SU-DHL-6 (cell line): ENCODE results near the gene ARID5B.

Experiments used
- H2AFZ ChIP-seq: fragments of 200-600 bp; sonication (generic); 2 replicates; pipeline ENCODE4 v1.6.1; 2014; ENCODE audit warnings: low read depth, mild to moderate bottlenecking, moderate library complexity, mixed read lengths, antibody characterized with exemption, low read length; ENCODE audit not compliant: severe bottlenecking
- H3F3A ChIP-seq: fragments of 200-600 bp; shearing (Covaris generic); 2 replicates; pipeline ENCODE4 v1.6.0; 2016; ENCODE audit warnings: antibody characterized with exemption, mild to moderate bottlenecking; ENCODE audit not compliant: insufficient read depth
- H3K27ac ChIP-seq: fragments of 200-600 bp; sonication (generic); 2 replicates; pipeline ENCODE4 v1.5.1; 2016; ENCODE audit warnings: low read depth, mild to moderate bottlenecking, low read length, moderate library complexity, mixed read lengths
- H3K27me3 ChIP-seq: fragments of 200-600 bp; sonication (generic), shearing (Covaris generic); 2 replicates; pipeline ENCODE4 v1.6.0; 2014; ENCODE audit warnings: mild to moderate bottlenecking, low read length
- H3K36me3 ChIP-seq: fragments of 200-600 bp; sonication (generic); 2 replicates; pipeline ENCODE4 v1.6.1; 2014; ENCODE audit warnings: mild to moderate bottlenecking, low read length, mixed read lengths
- H3K4me2 ChIP-seq: fragments of 300-600, 200-600 bp; shearing (Covaris generic), sonication (generic); 2 replicates; pipeline ENCODE4 v1.6.0; 2014; ENCODE audit warnings: low read length, low read depth, mild to moderate bottlenecking; ENCODE audit not compliant: poor library complexity, severe bottlenecking
- H3K4me3 ChIP-seq: fragments of 200-600 bp; sonication (generic); 2 replicates; pipeline ENCODE4 v1.5.1; 2014; ENCODE audit warnings: antibody characterized with exemption, low read length, mild to moderate bottlenecking, mixed read lengths; ENCODE audit not compliant: insufficient read depth, poor library complexity, severe bottlenecking
- H3K79me2 ChIP-seq: fragments of 200-600 bp; sonication (generic); 2 replicates; pipeline ENCODE4 v1.6.1; 2014; ENCODE audit warnings: mild to moderate bottlenecking, low read length, moderate library complexity; ENCODE audit not compliant: insufficient read depth
- H3K9ac ChIP-seq: fragments of 200-600 bp; sonication (generic); 2 replicates; pipeline ENCODE4 v1.7.0; 2014; ENCODE audit warnings: mild to moderate bottlenecking, low read length
- H3K9me2 ChIP-seq: fragments of 200-600 bp; sonication (generic); replicated peaks from 2 replicates; pipeline ENCODE4 v1.6.1; 2014; ENCODE audit warnings: low read length; ENCODE audit not compliant: insufficient read depth
- H3K9me3 ChIP-seq: fragments of 200-600 bp; sonication (generic); 2 replicates; pipeline ENCODE4 v1.6.1; 2014; ENCODE audit warnings: low read length, mixed read lengths; ENCODE audit not compliant: insufficient read depth
- H4K20me1 ChIP-seq: fragments of 200-600 bp; sonication (generic); 2 replicates; pipeline ENCODE4 v1.6.1; 2014; ENCODE audit warnings: low read depth, mild to moderate bottlenecking, antibody characterized with exemption, low read length, moderate library complexity, mixed read lengths
- CTCF ChIP-seq: fragments of 200-600 bp; sonication (generic); IDR thresholded peaks from one replicate; pipeline ENCODE4 v1.5.1; 2017; ENCODE audit warnings: antibody characterized with exemption, mild to moderate bottlenecking, low read length, moderate library complexity; ENCODE audit not compliant: insufficient read depth, poor library complexity, severe bottlenecking
- EZH2phosphoT487 ChIP-seq: fragments of 200-600 bp; sonication (generic), shearing (Covaris generic); conservative IDR thresholded peaks from 2 replicates; pipeline ENCODE4 v1.6.1; 2018; ENCODE audit warnings: mild to moderate bottlenecking, antibody characterized with exemption, low read length, moderate library complexity, mixed read lengths

ARID5B gene

GRCh38 chr10:62000726-62001125 lies 99.2 kb downstream of the ARID5B start:
- Histone ChIP-seq H3K79me2 (peaks cover 86% of the 10 kb centered on the region), H3K36me3 (peaks cover 16% of the 10 kb centered on the region)

GRCh38 chr10:62001898-62002297 lies 100.4 kb downstream of the ARID5B start:
- H3K79me2 ChIP-seq, result peaks cover 88% of the 10 kb centered on the region
- H3K9me3 ChIP-seq, result no peaks in the 10 kb centered on the region
- no peak overlapping the region for H3K4me3 ChIP-seq
- H3F3A ChIP-seq, result peaks cover 11% of the 10 kb centered on the region
- no peak overlapping the region for H2AFZ ChIP-seq
- H3K4me2 ChIP-seq, result peak overlapping the region; percentile 70
- H3K9me2 ChIP-seq, result no peaks in the 10 kb centered on the region
- H3K36me3 ChIP-seq, result peaks cover 16% of the 10 kb centered on the region
- TF ChIP-seq CTCF, result no peak
- TF ChIP-seq EZH2phosphoT487, result no peak
- peak overlapping the region; percentile 99; the same call in 1 of the 2 replicates for H3K27ac ChIP-seq
- no peaks in the 10 kb centered on the region for H4K20me1 ChIP-seq
- H3K9ac ChIP-seq, result 0 out of 2 replicates have a peak overlapping the region, but pooled peaks have one; percentile 2
- H3K27me3 ChIP-seq, result no peaks in the 10 kb centered on the region

More at GRCh38 chr10:62000726-62001125, 99.2 kb downstream of the ARID5B start:
- H3K27me3 ChIP-seq, result no peaks in the 10 kb centered on the region
- no peaks in the 10 kb centered on the region for H4K20me1 ChIP-seq
- H3K9me3 ChIP-seq, result no peaks in the 10 kb centered on the region
- no peak overlapping the region for H2AFZ ChIP-seq
- H3K9ac ChIP-seq, result peak overlapping the region; percentile 60
- H3K27ac ChIP-seq, result peak overlapping the region; percentile 99
- no peak for TF ChIP-seq EZH2phosphoT487
- no peak for TF ChIP-seq CTCF
- peak overlapping the region; percentile 24 for H3K4me3 ChIP-seq
- H3K9me2 ChIP-seq, result no peaks in the 10 kb centered on the region
- peaks cover 23% of the 10 kb centered on the region for H3F3A ChIP-seq
- H3K4me2 ChIP-seq, result peak overlapping the region; percentile 70

GRCh38 chr10:62002753-62003152 lies 101.3 kb downstream of the ARID5B start:
- Histone ChIP-seq H3K9me2 (no peaks in the 10 kb centered on the region), H3K4me3 (no peak overlapping the region), H3K4me2 (peak overlapping the region; percentile 70), H4K20me1 (no peaks in the 10 kb centered on the region), H3K79me2 (peaks cover 85% of the 10 kb centered on the region), H3K36me3 (peaks cover 16% of the 10 kb centered on the region), H3K27ac (peak overlapping the region; percentile 99), H3K27me3 (no peaks in the 10 kb centered on the region), H3K9me3 (no peaks in the 10 kb centered on the region), H2AFZ (no peak overlapping the region), H3F3A (peaks cover 3% of the 10 kb centered on the region), H3K9ac (0 out of 2 replicates have a peak overlapping the region, but pooled peaks have one; percentile 2)
- TF ChIP-seq CTCF (no peak), EZH2phosphoT487 (no peak)
